Fibroblast of gingiva (primary cell): ENCODE data around the gene IDNK.

Source experiments
- DNase-seq: peaks from one replicate; pipeline ENCODE4 v3.0.0-alpha.2; 2011; ENCODE audit warnings: low read depth

Gene IDNK

GRCh38 chr9:83633676-83634075, 10.7 kb downstream of the IDNK start:
- DNase-seq = no peak

- no peak for DNase-seq
Observed at GRCh38 chr9:83636813-83637212, 13.9 kb downstream of the IDNK start.

GRCh38 chr9:83637389-83637788, 14.4 kb downstream of the IDNK start:
- DNase-seq = no peak

- no peak for DNase-seq
Observed at GRCh38 chr9:83639266-83639665, 16.3 kb downstream of the IDNK start.

GRCh38 chr9:83642793-83643192, 19.9 kb downstream of the IDNK start:
- DNase-seq = no peak

GRCh38 chr9:83646500-83647239, 23.7 kb downstream of the IDNK start:
- no peak for DNase-seq

GRCh38 chr9:83649080-83649479, 26.1 kb downstream of the IDNK start:
- peak; percentile 17 for DNase-seq

GRCh38 chr9:83649515-83649914, 26.6 kb downstream of the IDNK start:
- DNase-seq = no peak

- DNase-seq = no peak
Observed at GRCh38 chr9:83651558-83651957, 28.6 kb downstream of the IDNK start.

- no peak for DNase-seq
Observed at GRCh38 chr9:83652433-83652832, 29.5 kb downstream of the IDNK start.

- no peak for DNase-seq
Observed at GRCh38 chr9:83655433-83655832, 32.5 kb downstream of the IDNK start.

- DNase-seq = no peak
Observed at GRCh38 chr9:83656032-83656680, 33.2 kb downstream of the IDNK start.

GRCh38 chr9:83656952-83657351, 34.0 kb downstream of the IDNK start:
- no peak for DNase-seq

- DNase-seq = no peak
Observed at GRCh38 chr9:83662933-83663332, 40.0 kb downstream of the IDNK start.

GRCh38 chr9:83665580-83666200, 42.7 kb downstream of the IDNK start:
- DNase-seq = no peak

- no peak for DNase-seq
Observed at GRCh38 chr9:83669067-83669466, 46.1 kb downstream of the IDNK start.

- DNase-seq = no peak
Observed at GRCh38 chr9:83670381-83670780, 47.4 kb downstream of the IDNK start.

- no peak for DNase-seq
Observed at GRCh38 chr9:83671451-83671850, 48.5 kb downstream of the IDNK start.

- DNase-seq = no peak
Observed at GRCh38 chr9:83675466-83675865, 52.5 kb downstream of the IDNK start.

- no peak for DNase-seq
Observed at GRCh38 chr9:83677596-83677995, 54.7 kb downstream of the IDNK start.

- no peak for DNase-seq
Observed at GRCh38 chr9:83680233-83680632, 57.3 kb downstream of the IDNK start.

- no peak for DNase-seq
Observed at GRCh38 chr9:83681490-83681889, 58.5 kb downstream of the IDNK start.

GRCh38 chr9:83688921-83689320, 66.0 kb downstream of the IDNK start:
- DNase-seq = no peak
